Gastroesophageal sphincter (tissue), 4 donors: ENCODE measurements around the gene MRPL43. TPM values are rescaled to one million over a fixed set of nuclear protein-coding genes. Genes with fewer than 3 reads are reported as not detected.

ENCODE experiments used
- ATAC-seq: fragments of 150-250 bp; one replicate; pipeline ENCODE4 v1.9.1; 2016; ENCODE audit warnings: mild to moderate bottlenecking, moderate library complexity
- H3K27ac ChIP-seq, 4 donors: fragments of 200-600 bp; sonication (generic) in 3 of 4; 1 replicate in 3 of 4; 2 replicates in 1 of 4; pipeline ENCODE4 v1.5.1; 2016 to 2019
- H3K27me3 ChIP-seq: fragments of 200-600 bp; sonication (generic); one replicate; pipeline ENCODE4 v1.5.1; 2019
- H3K36me3 ChIP-seq, 2 donors: fragments of 200-600 bp; sonication (generic); one replicate each; pipeline ENCODE4 v1.5.1; 2019; ENCODE audit warnings: control low read depth in 1 of 2
- H3K4me1 ChIP-seq, 3 donors: fragments of 200-600 bp; sonication (generic); 1 replicate in 2 of 3; 2 replicates in 1 of 3; pipeline ENCODE4 v1.5.1; 2016 to 2019; ENCODE audit warnings: control low read depth in 2 of 3
- H3K4me3 ChIP-seq, 2 donors: fragments of 200-600 bp; sonication (generic); one replicate each; pipeline ENCODE4 v1.5.1; 2019; ENCODE audit warnings: mild to moderate bottlenecking in 1 of 2, moderate library complexity in 1 of 2
- H3K9me3 ChIP-seq, 3 donors: fragments of 200-600 bp; sonication (generic); one replicate each; pipeline ENCODE4 v1.5.1; 2017 to 2019; ENCODE audit warnings: control low read depth in 2 of 3
- EP300 ChIP-seq: sonication (generic); formaldehyde crosslinking; IDR thresholded peaks from one replicate; pipeline ENCODE4 v1.6.1; 2017; ENCODE audit warnings: antibody characterized with exemption, mild to moderate bottlenecking
- POLR2A ChIP-seq, 2 donors: fragments of 450-650 bp; IDR thresholded peaks; one replicate each; pipeline ENCODE4 v1.6.1; 2017; ENCODE audit warnings: antibody characterized with exemption in 2 of 2, mild to moderate bottlenecking in 2 of 2, moderate library complexity in 1 of 2
- POLR2AphosphoS5 ChIP-seq: sonication (generic); formaldehyde crosslinking; IDR thresholded peaks from one replicate; pipeline ENCODE4 v1.6.1; 2017; ENCODE audit warnings: antibody characterized with exemption
- WGBS, 2 donors: methylation state at CpG; one replicate each; pipeline ENCODE4 v1.1.5; 2018; ENCODE audit warnings: low coverage in 1 of 2; 5-methylcytosine and 5-hydroxymethylcytosine counted together
- total RNA-seq, 4 donors: library from RNA; depleted of rRNA; stranded (reverse); fragments of >200 nt; gene quantifications; one replicate each; pipeline ENCODE4 v1.1.0, GENCODE V29; 2016
- TF ChIP-seq, protein P1 (sequence below), 4 experiments: fragments of 200-600 bp in 2 of 4; fragments of 450-650 bp in 2 of 4; sonication (generic) in 1 of 4; IDR thresholded peaks; one replicate each; pipeline ENCODE4 v1.5.1; 2017 to 2019; ENCODE audit warnings: antibody characterized with exemption in 4 of 4, mild to moderate bottlenecking in 2 of 4, moderate library complexity in 2 of 4

The MRPL43 gene
- total RNA-seq, 4 donors from 2014 or later, result 58.0 to 93.8 (median 80.7) TPM

DNA sequence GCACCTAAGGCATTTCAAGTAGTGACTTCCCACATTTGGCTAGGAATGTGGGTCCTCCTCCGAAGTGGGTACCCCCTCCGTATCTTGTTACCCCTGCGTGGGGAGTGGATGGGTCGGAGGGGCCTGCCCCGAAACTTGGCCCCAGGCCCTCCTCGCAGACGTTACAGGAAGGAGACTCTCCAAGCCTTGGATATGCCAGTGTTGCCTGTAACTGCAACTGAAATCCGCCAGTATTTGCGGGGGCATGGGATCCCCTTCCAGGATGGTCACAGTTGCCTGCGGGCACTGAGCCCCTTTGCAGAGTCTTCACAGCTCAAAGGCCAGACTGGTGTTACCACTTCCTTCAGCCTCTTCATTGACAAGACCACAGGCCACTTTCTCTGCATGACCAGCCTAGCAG is 869 bp upstream of the MRPL43 start:
- H3K9me3 ChIP-seq, result no peaks in the 10 kb centered on the region
- H3K27me3 ChIP-seq, result no peaks in the 10 kb centered on the region
- no peak overlapping the region for H3K27ac ChIP-seq
- no peak for ATAC-seq
- H3K4me3 ChIP-seq, result peak overlapping the region in 1 of 2 donors; percentile 94
- WGBS, 2 donors, result no CpG with 5 or more reads among the region's 10 CpGs
- no peak for TF ChIP-seq POLR2AphosphoS5
- no peak for TF ChIP-seq EP300
- peaks cover 0 to 49% (median 19%) of the 10 kb centered on the region in 3 donors for H3K4me1 ChIP-seq
- peaks cover 0 to 67% of the 10 kb centered on the region in 2 donors for H3K36me3 ChIP-seq

DNA sequence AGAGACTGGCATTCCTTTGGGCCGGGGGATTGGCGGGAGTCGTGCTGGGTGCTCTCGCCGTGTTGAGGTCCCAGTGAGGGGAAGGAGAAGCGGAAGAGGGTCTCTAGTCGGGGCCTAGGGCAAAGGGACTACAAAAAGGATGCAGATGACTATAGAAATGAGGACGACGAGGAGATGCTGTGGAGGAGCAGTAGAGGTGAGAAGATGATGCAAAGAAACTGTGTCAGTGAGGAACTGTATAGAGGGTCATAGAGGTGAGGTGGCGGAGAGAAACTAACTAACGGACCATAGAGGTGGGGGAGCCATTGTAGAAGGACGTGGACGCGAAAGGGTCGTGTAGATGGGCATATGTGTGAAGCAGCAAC is 370 bp upstream of the MRPL43 start:
- peaks cover 0 to 49% (median 19%) of the 10 kb centered on the region in 3 donors for H3K4me1 ChIP-seq
- H3K27me3 ChIP-seq, result no peaks in the 10 kb centered on the region
- WGBS, 2 donors, result 1% methylated on average over 15 of the region's 15 CpGs
- TF ChIP-seq POLR2AphosphoS5, result no peak
- no peak for TF ChIP-seq EP300
- no peak for TF ChIP-seq POLR2A (IDR thresholded peaks at IDR 0.05)
- TF ChIP-seq, protein P1, sequence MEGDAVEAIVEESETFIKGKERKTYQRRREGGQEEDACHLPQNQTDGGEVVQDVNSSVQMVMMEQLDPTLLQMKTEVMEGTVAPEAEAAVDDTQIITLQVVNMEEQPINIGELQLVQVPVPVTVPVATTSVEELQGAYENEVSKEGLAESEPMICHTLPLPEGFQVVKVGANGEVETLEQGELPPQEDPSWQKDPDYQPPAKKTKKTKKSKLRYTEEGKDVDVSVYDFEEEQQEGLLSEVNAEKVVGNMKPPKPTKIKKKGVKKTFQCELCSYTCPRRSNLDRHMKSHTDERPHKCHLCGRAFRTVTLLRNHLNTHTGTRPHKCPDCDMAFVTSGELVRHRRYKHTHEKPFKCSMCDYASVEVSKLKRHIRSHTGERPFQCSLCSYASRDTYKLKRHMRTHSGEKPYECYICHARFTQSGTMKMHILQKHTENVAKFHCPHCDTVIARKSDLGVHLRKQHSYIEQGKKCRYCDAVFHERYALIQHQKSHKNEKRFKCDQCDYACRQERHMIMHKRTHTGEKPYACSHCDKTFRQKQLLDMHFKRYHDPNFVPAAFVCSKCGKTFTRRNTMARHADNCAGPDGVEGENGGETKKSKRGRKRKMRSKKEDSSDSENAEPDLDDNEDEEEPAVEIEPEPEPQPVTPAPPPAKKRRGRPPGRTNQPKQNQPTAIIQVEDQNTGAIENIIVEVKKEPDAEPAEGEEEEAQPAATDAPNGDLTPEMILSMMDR (IDR thresholded peaks at IDR 0.05), result no peak
- H3K36me3 ChIP-seq, result peaks cover 0 to 67% of the 10 kb centered on the region in 2 donors
- H3K4me3 ChIP-seq, result peak overlapping the region; percentile 86 to 94
- ATAC-seq, result no peak
- H3K9me3 ChIP-seq, result no peaks in the 10 kb centered on the region
- H3K27ac ChIP-seq, result peak overlapping the region in 3 of 4 donors; percentile 81 to 90 (median 87)

DNA sequence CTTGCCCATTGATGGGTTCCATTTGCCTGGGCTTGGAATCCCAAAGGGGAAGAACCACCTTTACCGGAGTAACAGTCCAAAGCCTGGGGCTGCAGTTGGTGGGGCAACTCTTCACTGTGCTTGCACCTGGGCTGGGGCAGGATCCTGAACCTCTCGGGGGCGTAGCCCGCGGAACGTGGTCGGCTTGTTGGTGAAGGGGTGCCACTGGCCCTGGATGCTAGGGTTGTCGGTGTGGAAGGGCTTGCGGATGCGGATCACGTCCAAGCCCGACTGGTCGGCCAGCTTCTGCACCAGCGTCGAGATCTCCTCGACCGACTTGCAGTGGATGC is 710 bp downstream of the MRPL43 start:
- Histone ChIP-seq H3K36me3 (peaks cover 0 to 68% of the 10 kb centered on the region in 2 donors), H3K27ac (peak overlapping the region in 3 of 4 donors; percentile 81 to 90 (median 87)), H3K4me1 (peaks cover 0 to 49% (median 19%) of the 10 kb centered on the region in 3 donors), H3K9me3 (no peaks in the 10 kb centered on the region), H3K27me3 (no peaks in the 10 kb centered on the region), H3K4me3 (peak overlapping the region; percentile 86 to 94)
- ATAC-seq, result no peak
- no CpG with 5 or more reads among the region's 17 CpGs for WGBS, 2 donors
- TF ChIP-seq, protein P1 (IDR thresholded peaks at IDR 0.05), result no peak
- TF ChIP-seq POLR2AphosphoS5, result no peak
- no peak for TF ChIP-seq EP300
- no peak for TF ChIP-seq POLR2A (IDR thresholded peaks at IDR 0.05)

DNA sequence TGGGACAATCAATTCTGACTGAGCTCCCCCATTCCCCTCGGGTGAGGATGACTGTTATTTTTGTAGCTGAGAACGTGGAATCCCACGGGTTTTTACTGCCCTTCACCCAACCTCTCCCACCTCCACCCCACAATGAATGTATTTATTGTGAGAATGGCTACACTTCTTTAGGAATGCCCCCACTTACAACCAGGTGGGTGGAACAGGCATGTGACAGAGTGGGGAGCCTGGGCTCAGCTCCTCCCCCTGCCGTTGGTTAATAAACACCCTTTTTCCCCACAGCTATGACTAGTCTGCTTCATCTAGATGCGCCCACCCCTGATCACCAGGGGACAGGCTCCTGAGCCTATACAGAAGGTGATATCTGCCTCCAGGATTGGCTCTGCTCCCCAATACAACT is 2.0 kb downstream of the MRPL43 start:
- no peaks in the 10 kb centered on the region for H3K9me3 ChIP-seq
- 62 to 83% methylated on average over 4 to 5 of the region's 5 CpGs for WGBS, 2 donors
- peaks cover 0 to 68% of the 10 kb centered on the region in 2 donors for H3K36me3 ChIP-seq
- no peak overlapping the region for H3K27ac ChIP-seq
- TF ChIP-seq, protein P1 (IDR thresholded peaks at IDR 0.05), result no peak
- no peak for TF ChIP-seq POLR2A (IDR thresholded peaks at IDR 0.05)
- TF ChIP-seq POLR2AphosphoS5, result no peak
- TF ChIP-seq EP300, result no peak
- no peak overlapping the region for H3K4me3 ChIP-seq
- no peak for ATAC-seq
- no peaks in the 10 kb centered on the region for H3K27me3 ChIP-seq
- H3K4me1 ChIP-seq, result peaks cover 0 to 48% (median 19%) of the 10 kb centered on the region in 3 donors

DNA sequence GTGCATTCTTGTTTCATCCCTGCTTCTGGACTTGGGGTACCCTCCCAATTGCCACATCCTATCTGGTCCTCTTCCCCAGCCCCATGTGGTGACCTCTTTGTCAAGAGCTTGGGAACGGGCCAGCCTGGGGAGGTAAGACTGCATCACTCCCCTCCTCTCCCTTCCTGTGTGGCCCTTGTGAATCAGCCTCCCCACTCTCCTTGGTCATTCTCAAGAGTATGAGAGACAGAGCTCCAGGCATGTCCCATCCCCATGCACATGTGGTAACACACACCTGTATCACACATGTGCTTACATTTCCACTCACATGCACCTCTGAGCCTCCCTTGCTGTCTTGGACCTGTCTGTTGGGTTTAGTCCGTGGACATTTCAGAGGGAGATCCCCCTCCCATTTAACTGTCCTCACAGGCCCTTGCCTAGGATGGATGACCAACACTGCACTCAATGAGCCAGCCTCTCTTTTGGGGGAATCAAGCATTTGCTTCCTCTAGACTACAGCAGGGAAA is 2.6 kb downstream of the MRPL43 start:
- Histone ChIP-seq H3K4me3 (no peak overlapping the region), H3K36me3 (peaks cover 0 to 68% of the 10 kb centered on the region in 2 donors), H3K27me3 (no peaks in the 10 kb centered on the region), H3K4me1 (peaks cover 0 to 42% (median 19%) of the 10 kb centered on the region in 3 donors), H3K27ac (no peak overlapping the region), H3K9me3 (no peaks in the 10 kb centered on the region)
- TF ChIP-seq POLR2A (IDR thresholded peaks at IDR 0.05) (no peak), POLR2AphosphoS5 (no peak), EP300 (no peak)
- TF ChIP-seq, protein P1 (IDR thresholded peaks at IDR 0.05), result no peak
- WGBS, 2 donors, result 65% methylated on average over 2 of the region's 2 CpGs; no CpG with 5 or more reads in 1 of the 2 donors
- no peak for ATAC-seq
